GM23338 (cell line): Measurements from ENCODE around the gene PTGDR2. TPM values are rescaled to one million over a fixed set of nuclear protein-coding genes. Genes with fewer than 3 reads are reported as not detected.

Experiments used
- ATAC-seq: fragments of 200-7000 bp; cut with Tn5 transposase; 3 replicates; pipeline ENCODE4 v1.9.1; 2020
- DNase-seq: peaks from one replicate; pipeline ENCODE4 v3.0.0-alpha.2; 2015; ENCODE audit warnings: low spot score
- H2AFZ ChIP-seq: fragments of 200-600 bp; sonication (generic); 2 replicates; pipeline ENCODE4 v1.8.0; 2016; ENCODE audit warnings: antibody characterized with exemption, mild to moderate bottlenecking, moderate library complexity
- H3F3A ChIP-seq: fragments of 200-600 bp; sonication (generic); replicated peaks from 2 replicates; pipeline ENCODE4 v1.8.0; 2017; ENCODE audit warnings: antibody characterized with exemption, mixed run types, low read depth
- H3K27ac ChIP-seq: fragments of 200-600 bp; sonication (generic); 2 replicates; pipeline ENCODE4 v1.6.1; 2016; ENCODE audit warnings: low read depth
- H3K27me3 ChIP-seq: fragments of 200-600 bp; sonication (generic); 2 replicates; pipeline ENCODE4 v1.8.0; 2016; ENCODE audit warnings: mild to moderate bottlenecking, mixed run types, moderate library complexity; ENCODE audit not compliant: insufficient read depth
- H3K36me3 ChIP-seq: fragments of 200-600 bp; sonication (generic); 2 replicates; pipeline ENCODE4 v1.8.0; 2016; ENCODE audit warnings: mild to moderate bottlenecking; ENCODE audit not compliant: insufficient read depth
- H3K4me1 ChIP-seq: fragments of 200-600 bp; sonication (generic); 2 replicates; pipeline ENCODE4 v1.8.0; 2016; ENCODE audit warnings: mild to moderate bottlenecking, moderate library complexity; ENCODE audit not compliant: insufficient read depth
- H3K4me2 ChIP-seq: fragments of 200-600 bp; sonication (generic); 2 replicates; pipeline ENCODE4 v1.7.1; 2017; ENCODE audit warnings: mixed run types
- H3K4me3 ChIP-seq: fragments of 200-600 bp; sonication (generic); 2 replicates; pipeline ENCODE4 v1.6.1; 2016; ENCODE audit warnings: mixed run types
- H3K79me2 ChIP-seq: fragments of 200-600 bp; sonication (generic); replicated peaks from 2 replicates; pipeline ENCODE4 v1.8.0; 2017; ENCODE audit warnings: mild to moderate bottlenecking; ENCODE audit not compliant: insufficient read depth
- H3K9me2 ChIP-seq: fragments of 200-600 bp; sonication (generic); 2 replicates; pipeline ENCODE4 v1.8.0; 2017; ENCODE audit not compliant: insufficient read depth
- H4K20me1 ChIP-seq: fragments of 200-600 bp; sonication (generic); replicated peaks from 2 replicates; pipeline ENCODE4 v1.8.0; 2017; ENCODE audit warnings: mild to moderate bottlenecking; ENCODE audit not compliant: insufficient read depth
- H3K27ac Mint-ChIP-seq: 2 replicates; pipeline ENCODE4 v1.8.0; 2020; ENCODE audit warnings: inconsistent platforms, mild to moderate bottlenecking, moderate library complexity, mixed read lengths
- H3K27me3 Mint-ChIP-seq: 3 replicates; pipeline ENCODE4 v1.8.0; 2022; ENCODE audit warnings: low read depth, mild to moderate bottlenecking, moderate library complexity, mixed read lengths, inconsistent platforms; ENCODE audit not compliant: insufficient read depth, poor library complexity
- H3K36me3 Mint-ChIP-seq: 3 replicates; pipeline ENCODE4 v1.8.0; 2021; ENCODE audit warnings: low read depth, mild to moderate bottlenecking, inconsistent platforms, moderate library complexity, mixed read lengths
- H3K4me1 Mint-ChIP-seq: 3 replicates; pipeline ENCODE4 v1.8.0; 2020; ENCODE audit warnings: mild to moderate bottlenecking, inconsistent platforms, mixed read lengths
- H3K4me3 Mint-ChIP-seq: 3 replicates; pipeline ENCODE4 v1.8.0; 2021; ENCODE audit warnings: moderate library complexity, mild to moderate bottlenecking, inconsistent platforms, mixed read lengths
- H3K9me3 Mint-ChIP-seq: 3 replicates; pipeline ENCODE4 v1.8.0; 2020; ENCODE audit warnings: moderate library complexity, mild to moderate bottlenecking, inconsistent platforms, mixed read lengths
- CREB1 ChIP-seq: fragments of 250-450 bp; sonication (Bioruptor Pico); IDR thresholded peaks from 2 replicates; pipeline ENCODE4 v1.5.0; 2020; ENCODE audit warnings: low read depth, mild to moderate bottlenecking, moderate library complexity
- CTCF ChIP-seq, 2 experiments: fragments of 200-600 bp in 1 of 2; sonication (generic) in 1 of 2; conservative IDR thresholded peaks; 2 replicates each; pipeline versions ENCODE4 v1.5.1 to v1.6.1; 2016 to 2017; ENCODE audit warnings: antibody characterized with exemption in 2 of 2, low read depth in 2 of 2, mild to moderate bottlenecking in 2 of 2, moderate library complexity in 1 of 2
- EZH2 ChIP-seq: fragments of 200-600 bp; sonication (generic); IDR thresholded peaks from one replicate; pipeline ENCODE4 v1.8.0; 2017; ENCODE audit warnings: antibody characterized with exemption, mild to moderate bottlenecking, low read depth; ENCODE audit not compliant: unreplicated experiment
- EZH2phosphoT487 ChIP-seq: fragments of 200-600 bp; sonication (generic); IDR thresholded peaks from one replicate; pipeline ENCODE4 v1.8.1; 2018; ENCODE audit warnings: antibody characterized with exemption; ENCODE audit not compliant: unreplicated experiment
- JUNB ChIP-seq: IDR thresholded peaks from one replicate; pipeline ENCODE4 v1.6.1; 2016; ENCODE audit warnings: antibody characterized with exemption; ENCODE audit not compliant: unreplicated experiment
- NANOG ChIP-seq: IDR thresholded peaks from 2 replicates; pipeline ENCODE4 v1.6.1; 2016; ENCODE audit warnings: antibody characterized with exemption, borderline replicate concordance
- ZNF114 ChIP-seq: fragments of 250-450 bp; sonication (Bioruptor Pico); IDR thresholded peaks from 2 replicates; pipeline ENCODE4 v1.5.0; 2020; ENCODE audit warnings: mild to moderate bottlenecking, moderate library complexity
- ZNF331 ChIP-seq: fragments of 250-450 bp; sonication (Bioruptor Pico); IDR thresholded peaks from 2 replicates; pipeline ENCODE4 v1.5.0; 2020; ENCODE audit warnings: low read depth, mild to moderate bottlenecking, moderate library complexity
- polyA plus RNA-seq: library from polyadenylated mRNA; unstranded; fragments of >200 nt; fragmentation: Nextera tagmentation; extraction: Ambion mirVana; gene quantifications from 2 replicates; pipeline ENCODE4 v1.2.1, GENCODE V29; 2016
- total RNA-seq: library from RNA; depleted of rRNA; stranded (reverse); fragments of >200 nt; shearing (Covaris generic); gene quantifications from 2 replicates; pipeline ENCODE4 v1.2.3, GENCODE V29; 2014
- TF ChIP-seq, protein P1 (sequence below): IDR thresholded peaks from 2 replicates; pipeline ENCODE4 v1.6.1; 2016; ENCODE audit warnings: antibody characterized with exemption
- TF ChIP-seq, protein P2 (sequence below): IDR thresholded peaks from one replicate; pipeline ENCODE4 v1.6.1; 2018; ENCODE audit warnings: antibody characterized with exemption; ENCODE audit not compliant: unreplicated experiment

The PTGDR2 gene
- total and polyA plus RNA-seq, 2 experiments from 2014 or later, result 0.24 to 0.73 TPM

DNA sequence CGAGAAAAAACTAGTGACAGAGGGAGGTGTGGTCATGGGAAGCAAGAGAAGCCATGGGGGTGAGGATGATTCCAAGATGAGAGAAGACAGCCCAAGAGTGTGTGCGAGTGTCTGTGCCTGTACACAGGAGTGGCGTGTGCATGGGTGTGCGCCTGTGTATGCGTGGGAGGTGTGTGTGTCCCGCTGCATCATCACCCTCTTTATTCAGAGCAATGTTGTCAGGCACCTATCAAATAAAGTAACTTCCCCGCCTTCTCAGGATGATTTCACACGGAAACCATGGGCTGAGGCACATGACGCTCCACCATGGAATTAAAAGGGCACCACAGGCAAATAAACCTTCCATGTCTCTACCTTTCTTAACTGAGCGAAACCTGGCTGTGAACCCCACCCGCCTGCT, 46.1 kb downstream of the PTGDR2 start:
- no peak for TF ChIP-seq JUNB
- TF ChIP-seq, protein P1, sequence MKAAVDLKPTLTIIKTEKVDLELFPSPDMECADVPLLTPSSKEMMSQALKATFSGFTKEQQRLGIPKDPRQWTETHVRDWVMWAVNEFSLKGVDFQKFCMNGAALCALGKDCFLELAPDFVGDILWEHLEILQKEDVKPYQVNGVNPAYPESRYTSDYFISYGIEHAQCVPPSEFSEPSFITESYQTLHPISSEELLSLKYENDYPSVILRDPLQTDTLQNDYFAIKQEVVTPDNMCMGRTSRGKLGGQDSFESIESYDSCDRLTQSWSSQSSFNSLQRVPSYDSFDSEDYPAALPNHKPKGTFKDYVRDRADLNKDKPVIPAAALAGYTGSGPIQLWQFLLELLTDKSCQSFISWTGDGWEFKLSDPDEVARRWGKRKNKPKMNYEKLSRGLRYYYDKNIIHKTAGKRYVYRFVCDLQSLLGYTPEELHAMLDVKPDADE, result no peak
- no peak for TF ChIP-seq ZNF331
- TF ChIP-seq EZH2phosphoT487, result no peak
- TF ChIP-seq CTCF (conservative IDR thresholded peaks at IDR 0.05; ENCODE audit: low read depth in 2 of 2), result no peak
- TF ChIP-seq, protein P2, sequence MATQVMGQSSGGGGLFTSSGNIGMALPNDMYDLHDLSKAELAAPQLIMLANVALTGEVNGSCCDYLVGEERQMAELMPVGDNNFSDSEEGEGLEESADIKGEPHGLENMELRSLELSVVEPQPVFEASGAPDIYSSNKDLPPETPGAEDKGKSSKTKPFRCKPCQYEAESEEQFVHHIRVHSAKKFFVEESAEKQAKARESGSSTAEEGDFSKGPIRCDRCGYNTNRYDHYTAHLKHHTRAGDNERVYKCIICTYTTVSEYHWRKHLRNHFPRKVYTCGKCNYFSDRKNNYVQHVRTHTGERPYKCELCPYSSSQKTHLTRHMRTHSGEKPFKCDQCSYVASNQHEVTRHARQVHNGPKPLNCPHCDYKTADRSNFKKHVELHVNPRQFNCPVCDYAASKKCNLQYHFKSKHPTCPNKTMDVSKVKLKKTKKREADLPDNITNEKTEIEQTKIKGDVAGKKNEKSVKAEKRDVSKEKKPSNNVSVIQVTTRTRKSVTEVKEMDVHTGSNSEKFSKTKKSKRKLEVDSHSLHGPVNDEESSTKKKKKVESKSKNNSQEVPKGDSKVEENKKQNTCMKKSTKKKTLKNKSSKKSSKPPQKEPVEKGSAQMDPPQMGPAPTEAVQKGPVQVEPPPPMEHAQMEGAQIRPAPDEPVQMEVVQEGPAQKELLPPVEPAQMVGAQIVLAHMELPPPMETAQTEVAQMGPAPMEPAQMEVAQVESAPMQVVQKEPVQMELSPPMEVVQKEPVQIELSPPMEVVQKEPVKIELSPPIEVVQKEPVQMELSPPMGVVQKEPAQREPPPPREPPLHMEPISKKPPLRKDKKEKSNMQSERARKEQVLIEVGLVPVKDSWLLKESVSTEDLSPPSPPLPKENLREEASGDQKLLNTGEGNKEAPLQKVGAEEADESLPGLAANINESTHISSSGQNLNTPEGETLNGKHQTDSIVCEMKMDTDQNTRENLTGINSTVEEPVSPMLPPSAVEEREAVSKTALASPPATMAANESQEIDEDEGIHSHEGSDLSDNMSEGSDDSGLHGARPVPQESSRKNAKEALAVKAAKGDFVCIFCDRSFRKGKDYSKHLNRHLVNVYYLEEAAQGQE, result no peak
- no peak for TF ChIP-seq ZNF114 (CRISPR knock-in tag)
- TF ChIP-seq NANOG, result no peak
- no peak for TF ChIP-seq EZH2
- TF ChIP-seq CREB1, result no peak
- no peak overlapping the region for H3K4me2 ChIP-seq
- peaks cover 4% of the 10 kb centered on the region for H3K27me3 Mint-ChIP-seq
- H3K9me2 ChIP-seq, result no peaks in the 10 kb centered on the region
- H3K9me3 Mint-ChIP-seq, result peaks cover 12% of the 10 kb centered on the region
- peaks cover 6% of the 10 kb centered on the region; the same call in 1 of the 3 replicates for H3K36me3 Mint-ChIP-seq
- no peak for DNase-seq
- H2AFZ ChIP-seq, result no peak overlapping the region
- H3K27me3 ChIP-seq, result no peaks in the 10 kb centered on the region
- no peaks in the 10 kb centered on the region for H4K20me1 ChIP-seq
- ATAC-seq, result no peak
- H3K4me3 Mint-ChIP-seq, result no peak overlapping the region
- H3K4me3 ChIP-seq, result no peak overlapping the region
- H3K27ac ChIP-seq, result no peak overlapping the region
- no peaks in the 10 kb centered on the region for H3K4me1 Mint-ChIP-seq
- H3K36me3 ChIP-seq, result no peaks in the 10 kb centered on the region
- no peaks in the 10 kb centered on the region for H3K4me1 ChIP-seq
- no peak overlapping the region for H3K27ac Mint-ChIP-seq
- H3F3A ChIP-seq, result no peaks in the 10 kb centered on the region
- no peaks in the 10 kb centered on the region for H3K79me2 ChIP-seq

- H3F3A ChIP-seq, result no peaks in the 10 kb centered on the region
- Mint-ChIP-seq H3K27me3 (peaks cover 4% of the 10 kb centered on the region), H3K36me3 (peaks cover 4% of the 10 kb centered on the region; the same call in 1 of the 3 replicates), H3K4me1 (no peaks in the 10 kb centered on the region), H3K27ac (no peak overlapping the region), H3K4me3 (no peak overlapping the region), H3K9me3 (peaks cover 8% of the 10 kb centered on the region)
- no peaks in the 10 kb centered on the region for H3K9me2 ChIP-seq
- no peak overlapping the region for H3K4me2 ChIP-seq
- H3K79me2 ChIP-seq, result no peaks in the 10 kb centered on the region
- H3K4me3 ChIP-seq, result no peak overlapping the region
- ATAC-seq, result no peak
- TF ChIP-seq CREB1 (no peak), NANOG (no peak), EZH2 (no peak)
- no peaks in the 10 kb centered on the region for H4K20me1 ChIP-seq
- H2AFZ ChIP-seq, result no peak overlapping the region
- no peak for DNase-seq
- H3K27ac ChIP-seq, result no peak overlapping the region
- H3K4me1 ChIP-seq, result no peaks in the 10 kb centered on the region
- no peaks in the 10 kb centered on the region for H3K36me3 ChIP-seq
- H3K27me3 ChIP-seq, result no peaks in the 10 kb centered on the region
These were observed 46.5 kb downstream of the PTGDR2 start for GRCh38 chr11:60809249-60809648.
